Fibroblast of the aortic adventitia (primary cell): ENCODE measurements around the gene BAD. TPM values are rescaled to one million over a fixed set of nuclear protein-coding genes. Genes with fewer than 3 reads are reported as not detected.
A peak's percentile ranks its signal among the peaks of the same experiment; 100 is the strongest.

Experiments
- DNase-seq: peaks from one replicate; pipeline ENCODE4 v3.0.0-alpha.2; 2010; ENCODE audit warnings: low read depth
- H3K4me3 ChIP-seq: 2 replicates; pipeline ENCODE4 v1.5.1; 2011; ENCODE audit warnings: low read depth, mild to moderate bottlenecking, control low read depth, low read length, moderate library complexity
- total RNA-seq: library from RNA; depleted of rRNA; stranded (reverse); fragments of >200 nt; gene quantifications from 2 replicates; pipeline ENCODE4 v1.2.3, GENCODE V29; 2012; ENCODE audit warnings: low replicate concordance
- TF ChIP-seq, protein P1 (sequence below): IDR thresholded peaks from 2 replicates; pipeline ENCODE4 v1.5.1; 2011; ENCODE audit warnings: mild to moderate bottlenecking, low read length, control low read depth, inconsistent platforms; ENCODE audit not compliant: insufficient read depth

Gene BAD
- total RNA-seq, 1 donor: 69.6 TPM

DNA sequence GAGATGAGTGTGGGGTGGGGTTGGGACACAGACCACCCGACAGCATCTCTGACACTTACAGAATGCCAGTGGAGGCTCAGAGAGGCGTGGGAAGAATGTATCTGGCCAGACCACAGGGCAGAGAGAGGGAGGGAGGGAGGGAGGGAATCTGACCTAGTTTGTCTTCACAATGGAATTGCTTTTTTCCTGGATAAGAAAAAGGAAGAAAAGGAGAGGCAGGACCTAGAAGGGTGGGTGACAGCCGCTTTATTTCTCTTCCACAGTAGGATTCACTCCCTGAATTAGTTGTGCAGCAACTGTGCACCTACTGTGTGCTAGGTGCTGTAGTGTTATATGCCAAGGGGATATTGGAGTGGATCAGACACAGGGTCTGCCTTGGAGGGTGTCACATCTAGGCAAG lies 10.3 kb upstream of the BAD start:
- no peak overlapping the region for H3K4me3 ChIP-seq
- TF ChIP-seq, protein P1, sequence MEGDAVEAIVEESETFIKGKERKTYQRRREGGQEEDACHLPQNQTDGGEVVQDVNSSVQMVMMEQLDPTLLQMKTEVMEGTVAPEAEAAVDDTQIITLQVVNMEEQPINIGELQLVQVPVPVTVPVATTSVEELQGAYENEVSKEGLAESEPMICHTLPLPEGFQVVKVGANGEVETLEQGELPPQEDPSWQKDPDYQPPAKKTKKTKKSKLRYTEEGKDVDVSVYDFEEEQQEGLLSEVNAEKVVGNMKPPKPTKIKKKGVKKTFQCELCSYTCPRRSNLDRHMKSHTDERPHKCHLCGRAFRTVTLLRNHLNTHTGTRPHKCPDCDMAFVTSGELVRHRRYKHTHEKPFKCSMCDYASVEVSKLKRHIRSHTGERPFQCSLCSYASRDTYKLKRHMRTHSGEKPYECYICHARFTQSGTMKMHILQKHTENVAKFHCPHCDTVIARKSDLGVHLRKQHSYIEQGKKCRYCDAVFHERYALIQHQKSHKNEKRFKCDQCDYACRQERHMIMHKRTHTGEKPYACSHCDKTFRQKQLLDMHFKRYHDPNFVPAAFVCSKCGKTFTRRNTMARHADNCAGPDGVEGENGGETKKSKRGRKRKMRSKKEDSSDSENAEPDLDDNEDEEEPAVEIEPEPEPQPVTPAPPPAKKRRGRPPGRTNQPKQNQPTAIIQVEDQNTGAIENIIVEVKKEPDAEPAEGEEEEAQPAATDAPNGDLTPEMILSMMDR: no peak
- no peak for DNase-seq

DNA sequence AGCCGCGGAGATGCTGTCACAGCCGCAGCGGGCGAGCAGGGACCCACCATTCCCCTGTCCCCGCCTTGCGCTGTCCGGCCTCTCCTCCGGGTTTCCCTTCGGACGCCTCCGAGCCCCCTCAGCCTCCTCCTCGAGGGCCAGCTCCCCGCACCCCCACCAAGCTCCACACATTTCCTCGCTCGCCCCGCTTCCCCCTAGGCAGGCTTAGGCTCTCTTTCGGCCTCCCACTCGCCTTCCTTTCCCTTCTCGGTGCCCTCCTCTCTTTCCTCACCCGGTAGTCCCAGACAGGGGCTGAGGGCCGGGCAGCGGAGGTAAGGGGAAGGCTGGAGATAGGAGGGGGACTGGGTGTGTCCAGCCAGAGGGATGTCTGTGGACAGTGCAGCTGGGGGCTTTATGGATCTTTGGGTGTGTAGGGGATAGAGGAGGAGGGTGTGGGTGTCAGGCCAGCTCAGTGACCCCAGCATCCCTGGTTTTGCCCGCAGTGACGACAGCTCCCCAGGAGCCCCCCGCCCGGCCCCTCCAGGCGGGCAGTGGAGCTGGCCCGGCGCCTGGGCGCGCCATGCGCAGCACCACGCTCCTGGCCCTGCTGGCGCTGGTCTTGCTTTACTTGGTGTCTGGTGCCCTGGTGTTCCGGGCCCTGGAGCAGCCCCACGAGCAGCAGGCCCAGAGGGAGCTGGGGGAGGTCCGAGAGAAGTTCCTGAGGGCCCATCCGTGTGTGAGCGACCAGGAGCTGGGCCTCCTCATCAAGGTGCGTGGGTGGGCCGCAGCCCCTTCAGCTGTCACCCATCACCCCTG lies 8.2 kb upstream of the BAD start:
- peak overlapping the region; percentile 13 for H3K4me3 ChIP-seq
- no peak for DNase-seq
- TF ChIP-seq, protein P1: no peak

DNA sequence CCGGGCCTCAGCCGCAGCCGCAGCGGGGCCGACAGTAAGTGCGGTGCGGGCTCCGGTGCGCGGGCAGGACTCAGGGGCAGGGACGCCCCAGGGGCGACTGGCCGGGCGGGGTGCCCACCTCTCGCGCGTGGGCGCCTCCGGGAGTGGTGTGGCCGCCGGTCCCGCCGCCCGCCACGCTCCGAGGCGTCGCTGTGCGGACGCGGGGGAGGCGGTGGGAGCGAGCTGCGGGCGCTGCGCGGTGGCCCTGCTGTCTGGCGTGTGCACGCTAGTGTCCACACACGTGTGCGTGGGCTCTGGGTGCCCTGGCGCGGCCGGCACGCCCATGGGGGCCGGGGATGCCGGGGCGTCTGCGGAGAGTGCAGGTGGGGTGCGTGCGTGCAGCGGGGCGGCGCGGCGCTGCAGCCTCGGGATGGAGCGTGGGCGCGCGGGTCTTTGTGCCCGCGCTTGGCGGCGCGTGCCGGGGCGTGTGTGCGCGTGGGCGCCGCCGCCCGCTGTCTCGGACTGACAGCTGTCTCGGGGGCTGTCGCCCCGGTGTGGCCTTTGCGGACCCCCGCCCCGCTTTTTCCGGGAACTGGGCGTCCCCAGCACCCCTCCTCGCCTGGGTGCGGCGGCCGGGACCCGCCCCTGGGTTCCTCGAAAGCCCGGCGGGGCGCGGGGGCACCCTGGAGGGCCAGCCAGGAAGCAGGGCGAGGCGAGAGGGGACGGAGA lies 7.4 kb upstream of the BAD start:
- TF ChIP-seq, protein P1: no peak
- H3K4me3 ChIP-seq: peak overlapping the region; percentile 40
- no peak for DNase-seq

DNA sequence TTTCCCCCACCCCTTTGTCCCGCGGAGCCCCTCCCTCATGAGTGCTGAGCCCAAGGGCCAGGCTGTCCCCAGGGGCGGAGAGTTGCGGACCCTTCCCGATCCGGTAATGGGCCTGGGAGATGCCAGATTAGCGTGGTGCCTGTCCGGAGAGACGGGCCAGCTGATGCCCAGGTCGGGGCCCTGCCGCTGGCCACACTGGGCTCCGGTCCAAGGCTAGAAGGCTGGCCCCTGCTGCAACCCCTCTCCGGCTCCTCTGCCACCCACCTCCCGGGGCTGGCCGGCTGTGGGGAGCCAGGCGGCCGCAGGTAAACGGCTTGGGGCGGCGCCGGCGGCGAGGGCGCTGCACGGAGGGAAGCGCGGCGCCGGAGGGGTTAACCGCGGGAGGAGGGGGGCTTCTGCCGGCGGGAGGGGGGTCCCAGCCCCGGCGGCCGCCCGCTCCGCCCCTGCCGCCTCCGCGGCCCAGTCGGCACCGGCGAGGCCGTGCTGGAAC lies 6.8 kb upstream of the BAD start, which contains the start of gene KCNK4:
Gene KCNK4, plus strand, starts transcription at position 41 of the 490 bp plus-strand sequence. CDS start 1,717 bp downstream, outside the sequence.
- H3K4me3 ChIP-seq: peak within 1 kb of the TSS; percentile 40
- TF ChIP-seq, protein P1: no peak
- no peak for DNase-seq

DNA sequence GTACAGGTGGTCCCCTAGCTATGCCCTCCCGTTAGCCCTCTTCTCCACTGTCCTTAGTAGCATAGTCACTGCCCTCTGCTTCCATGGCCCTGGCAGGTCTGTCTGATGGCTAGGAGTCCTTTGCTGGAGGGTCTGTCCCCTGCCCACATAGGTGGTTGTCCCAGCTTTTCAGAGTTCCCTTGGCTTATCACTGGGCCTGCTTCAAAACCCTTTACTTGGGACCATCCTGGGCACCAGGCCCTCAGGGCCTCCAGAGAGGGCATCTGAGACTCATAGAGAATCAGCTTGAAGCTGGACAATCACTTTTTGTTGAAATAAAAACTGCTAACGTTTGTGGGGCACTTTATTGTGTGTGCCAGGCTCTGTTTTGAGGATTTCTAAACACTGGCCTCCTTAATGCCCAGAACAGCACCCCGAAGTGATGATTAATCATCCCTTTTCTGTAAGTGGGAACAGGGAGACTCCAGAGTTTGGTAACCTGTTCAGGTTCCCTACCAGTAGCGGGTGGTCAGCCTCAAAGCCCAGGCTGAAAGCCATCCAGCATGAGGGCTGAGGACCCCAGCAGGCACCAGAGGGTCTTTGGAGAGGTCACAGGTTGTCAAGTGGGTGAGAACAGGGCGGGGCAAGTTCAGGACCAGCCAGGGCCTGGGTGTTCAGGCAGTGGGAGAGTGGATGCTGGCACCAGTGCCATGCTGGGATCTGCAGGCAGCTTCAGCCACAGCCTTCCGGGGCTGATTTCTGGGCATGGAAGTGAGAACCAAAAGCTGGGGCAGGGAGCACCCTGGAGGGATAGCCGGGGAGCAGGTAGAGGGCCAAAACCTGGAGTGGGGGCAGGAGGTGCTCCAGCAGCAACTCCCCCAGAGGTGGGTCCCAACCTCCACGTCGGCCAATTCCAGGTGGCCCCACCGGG lies 6.1 kb upstream of the BAD start:
- H3K4me3 ChIP-seq: no peak overlapping the region
- TF ChIP-seq, protein P1: no peak
- no peak for DNase-seq

DNA sequence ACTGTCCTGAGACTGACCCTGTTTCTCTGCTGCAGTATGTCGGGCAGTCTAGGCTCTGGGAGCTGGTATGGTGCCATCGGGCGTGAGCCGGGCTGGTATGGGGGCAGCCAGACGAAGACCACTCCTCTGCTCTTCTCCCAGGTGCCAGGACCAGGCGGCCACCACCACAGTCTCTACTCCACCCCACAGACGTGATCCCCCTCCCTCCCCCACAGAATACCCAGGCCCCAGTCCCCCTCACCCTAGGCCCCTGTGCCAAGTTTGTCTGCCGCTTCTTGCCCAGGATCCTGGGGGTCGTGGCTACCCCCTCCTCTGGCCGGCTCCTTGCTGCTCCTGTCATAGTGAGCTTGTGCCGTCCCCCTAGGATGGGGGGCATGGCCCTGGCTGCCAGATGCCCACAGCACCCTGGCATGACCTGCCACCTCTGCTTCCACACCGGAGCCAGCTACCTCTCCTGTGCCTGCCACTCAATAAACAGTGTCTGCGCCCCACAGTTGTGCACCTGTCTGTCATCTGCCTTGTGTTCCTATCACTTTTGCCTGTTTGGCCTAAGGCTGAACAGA lies 4.6 kb upstream of the BAD start:
- TF ChIP-seq, protein P1: no peak
- H3K4me3 ChIP-seq: no peak overlapping the region
- no peak for DNase-seq
